ENCODE measurements around the gene TMEM87B.

Gene TMEM87B

GRCh38 chr2:112152476-112153178 lies 97.6 kb downstream of the TMEM87B start:
- no peak for DNase-seq

GRCh38 chr2:112153179-112153490 lies 98.1 kb downstream of the TMEM87B start:
- no peak for DNase-seq

GRCh38 chr2:112153501-112153900 lies 98.4 kb downstream of the TMEM87B start:
- no peak for DNase-seq

GRCh38 chr2:112154246-112155117 lies 99.4 kb downstream of the TMEM87B start:
- DNase-seq: peak; percentile 33

GRCh38 chr2:112155331-112156151 lies 100.5 kb downstream of the TMEM87B start:
- DNase-seq: peak; percentile 54

- DNase-seq: peak; percentile 60
These were observed 101.3 kb downstream of the TMEM87B start for GRCh38 chr2:112156152-112156986.

- DNase-seq: no peak
These were observed 102.4 kb downstream of the TMEM87B start for GRCh38 chr2:112157472-112157871.

- no peak for DNase-seq
These were observed 104.4 kb downstream of the TMEM87B start for GRCh38 chr2:112159454-112159921.

- no peak for DNase-seq
These were observed 105.5 kb downstream of the TMEM87B start for GRCh38 chr2:112160283-112161250.

GRCh38 chr2:112161431-112162145 lies 106.5 kb downstream of the TMEM87B start:
- no peak for DNase-seq

- DNase-seq: no peak
These were observed 107.3 kb downstream of the TMEM87B start for GRCh38 chr2:112162341-112162740.

- no peak for DNase-seq
These were observed 107.9 kb downstream of the TMEM87B start for GRCh38 chr2:112162956-112163355.

- no peak for DNase-seq
These were observed 108.5 kb downstream of the TMEM87B start for GRCh38 chr2:112163541-112163981.

GRCh38 chr2:112164876-112165275 lies 109.8 kb downstream of the TMEM87B start:
- DNase-seq: no peak

GRCh38 chr2:112165296-112165695 lies 110.2 kb downstream of the TMEM87B start:
- no peak for DNase-seq

GRCh38 chr2:112166806-112167499 lies 111.9 kb downstream of the TMEM87B start:
- peak; percentile 62 for DNase-seq

GRCh38 chr2:112168422-112169124 lies 113.5 kb downstream of the TMEM87B start:
- DNase-seq: no peak
